Peyer's patch (tissue), 4 donors: ENCODE measurements around the gene UBE2D4. TPM values are rescaled to one million over a fixed set of nuclear protein-coding genes. Genes with fewer than 3 reads are reported as not detected.
"Not testable (repeated sequence)": the region's sequence is repeated elsewhere in the genome, so short reads cannot be mapped to it uniquely, and the experiment has no call there.

Experiments used
- DNase-seq, 3 donors: peaks; one replicate each; pipeline ENCODE4 v3.0.0-alpha.2; 2017 to 2019
- H3K27ac ChIP-seq, 4 donors: fragments of 200-600 bp; sonication (generic); one replicate each; pipeline ENCODE4 v1.5.1; 2016 to 2019
- H3K27me3 ChIP-seq, 2 donors: fragments of 200-600 bp; sonication (generic); one replicate each; pipeline ENCODE4 v1.5.1; 2019
- H3K36me3 ChIP-seq, 3 donors: fragments of 200-600 bp; sonication (generic); one replicate each; pipeline ENCODE4 v1.5.1; 2016 to 2019
- H3K4me1 ChIP-seq, 4 donors: fragments of 200-600 bp; sonication (generic); one replicate each; pipeline ENCODE4 v1.5.1; 2016 to 2019
- H3K4me3 ChIP-seq, 4 donors: fragments of 200-600 bp; sonication (generic); 1 replicate in 3 of 4; 2 replicates in 1 of 4; pipeline ENCODE4 v1.5.1; 2016 to 2019; ENCODE audit warnings: mild to moderate bottlenecking in 1 of 4
- H3K9me3 ChIP-seq, 4 donors: fragments of 200-600 bp; sonication (generic); one replicate each; pipeline ENCODE4 v1.5.1; 2016 to 2019; ENCODE audit warnings: mild to moderate bottlenecking in 1 of 4
- CTCF ChIP-seq, 6 experiments: fragments of 450-650 bp in 4 of 6; fragments of 200-600 bp in 2 of 6; sonication (generic) in 1 of 6; IDR thresholded peaks; one replicate each; pipeline ENCODE4 v1.5.1; 2017 to 2019; ENCODE audit warnings: antibody characterized with exemption in 6 of 6, mild to moderate bottlenecking in 3 of 6, moderate library complexity in 1 of 6
- POLR2A ChIP-seq, 2 donors: fragments of 450-650 bp; IDR thresholded peaks; one replicate each; pipeline ENCODE4 v1.5.1; 2017; ENCODE audit warnings: antibody characterized with exemption in 2 of 2, mild to moderate bottlenecking in 2 of 2, moderate library complexity in 2 of 2
- total RNA-seq, 4 donors: library from RNA; depleted of rRNA; stranded (reverse); fragments of >200 nt; gene quantifications; one replicate each; pipeline ENCODE4 v1.1.0, GENCODE V29; 2016

Gene UBE2D4
- total RNA-seq, 4 donors from 2014 or later: 13.0 to 15.3 (median 14.5) TPM

- DNase-seq: no peak
- H3K27me3 ChIP-seq: no peaks in the 10 kb centered on the region
- H3K36me3 ChIP-seq: peaks cover 0 to 21% (median 0%) of the 10 kb centered on the region in 3 donors
- TF ChIP-seq POLR2A (IDR thresholded peaks at IDR 0.05) (no peak), CTCF (IDR thresholded peaks at IDR 0.05) (no peak)
- no peak overlapping the region for H3K4me3 ChIP-seq
- no peaks in the 10 kb centered on the region for H3K4me1 ChIP-seq
- H3K27ac ChIP-seq: no peak overlapping the region
- no peaks in the 10 kb centered on the region for H3K9me3 ChIP-seq
Measured at GRCh38 chr7:43956027-43956426, 29.8 kb downstream of the UBE2D4 start.

- Histone ChIP-seq H3K27ac (no peak overlapping the region), H3K4me1 (no peaks in the 10 kb centered on the region), H3K27me3 (no peaks in the 10 kb centered on the region), H3K9me3 (no peaks in the 10 kb centered on the region), H3K4me3 (no peak overlapping the region), H3K36me3 (no peaks in the 10 kb centered on the region)
- DNase-seq: no peak
- no peak for TF ChIP-seq CTCF (IDR thresholded peaks at IDR 0.05)
- TF ChIP-seq POLR2A (IDR thresholded peaks at IDR 0.05): no peak
Measured at GRCh38 chr7:43960933-43961332, 34.7 kb downstream of the UBE2D4 start.

- not testable (repeated sequence) for DNase-seq
Measured at GRCh38 chr7:43966392-43966791, 40.2 kb downstream of the UBE2D4 start.

GRCh38 chr7:43968172-43969040 is 42.2 kb downstream of the UBE2D4 start:
- not testable (repeated sequence) for H3K36me3 ChIP-seq, DNase-seq, H3K4me1 ChIP-seq, H3K9me3 ChIP-seq, H3K27ac ChIP-seq, H3K4me3 ChIP-seq, H3K27me3 ChIP-seq

More at GRCh38 chr7:43966392-43966791, 40.2 kb downstream of the UBE2D4 start:
- H3K4me1 ChIP-seq, H3K27ac ChIP-seq, H3K27me3 ChIP-seq, H3K4me3 ChIP-seq, H3K9me3 ChIP-seq, H3K36me3 ChIP-seq: not testable (repeated sequence)

- H3K9me3 ChIP-seq, H3K36me3 ChIP-seq, H3K27me3 ChIP-seq, H3K4me1 ChIP-seq, DNase-seq, H3K27ac ChIP-seq, H3K4me3 ChIP-seq: not testable (repeated sequence)
Measured at GRCh38 chr7:43969586-43969985, 43.4 kb downstream of the UBE2D4 start.

- not testable (repeated sequence) for H3K36me3 ChIP-seq, H3K27me3 ChIP-seq, H3K4me1 ChIP-seq, H3K4me3 ChIP-seq, DNase-seq, H3K9me3 ChIP-seq, H3K27ac ChIP-seq
Measured at GRCh38 chr7:43970698-43971097, 44.5 kb downstream of the UBE2D4 start.

- H3K27me3 ChIP-seq, H3K9me3 ChIP-seq, H3K4me3 ChIP-seq, H3K36me3 ChIP-seq, H3K27ac ChIP-seq, H3K4me1 ChIP-seq, DNase-seq: not testable (repeated sequence)
Measured at GRCh38 chr7:43974033-43974573, 47.9 kb downstream of the UBE2D4 start.

- not testable (repeated sequence) for H3K9me3 ChIP-seq, DNase-seq, H3K36me3 ChIP-seq, H3K27ac ChIP-seq, H3K4me1 ChIP-seq, H3K27me3 ChIP-seq, H3K4me3 ChIP-seq
Measured at GRCh38 chr7:43974725-43975482, 48.7 kb downstream of the UBE2D4 start.
